ENCODE results near the gene CREG1. TPM values are rescaled to one million over a fixed set of nuclear protein-coding genes. Genes with fewer than 3 reads are reported as not detected.
"Not testable (repeated sequence)": the region's sequence is repeated elsewhere in the genome, so short reads cannot be mapped to it uniquely, and the experiment has no call there.

The CREG1 gene
- total RNA-seq, 3 donors from 2014 or later = 47.8 to 70.6 (median 58.7) TPM

- Histone ChIP-seq H3K4me3 (no peak overlapping the region), H3K4me1 (ENCODE audit: low read depth) (no peaks in the 10 kb centered on the region), H3K9me3 (no peaks in the 10 kb centered on the region), H3K36me3 (ENCODE audit: low read depth) (no peaks in the 10 kb centered on the region)
- TF ChIP-seq, protein P1, sequence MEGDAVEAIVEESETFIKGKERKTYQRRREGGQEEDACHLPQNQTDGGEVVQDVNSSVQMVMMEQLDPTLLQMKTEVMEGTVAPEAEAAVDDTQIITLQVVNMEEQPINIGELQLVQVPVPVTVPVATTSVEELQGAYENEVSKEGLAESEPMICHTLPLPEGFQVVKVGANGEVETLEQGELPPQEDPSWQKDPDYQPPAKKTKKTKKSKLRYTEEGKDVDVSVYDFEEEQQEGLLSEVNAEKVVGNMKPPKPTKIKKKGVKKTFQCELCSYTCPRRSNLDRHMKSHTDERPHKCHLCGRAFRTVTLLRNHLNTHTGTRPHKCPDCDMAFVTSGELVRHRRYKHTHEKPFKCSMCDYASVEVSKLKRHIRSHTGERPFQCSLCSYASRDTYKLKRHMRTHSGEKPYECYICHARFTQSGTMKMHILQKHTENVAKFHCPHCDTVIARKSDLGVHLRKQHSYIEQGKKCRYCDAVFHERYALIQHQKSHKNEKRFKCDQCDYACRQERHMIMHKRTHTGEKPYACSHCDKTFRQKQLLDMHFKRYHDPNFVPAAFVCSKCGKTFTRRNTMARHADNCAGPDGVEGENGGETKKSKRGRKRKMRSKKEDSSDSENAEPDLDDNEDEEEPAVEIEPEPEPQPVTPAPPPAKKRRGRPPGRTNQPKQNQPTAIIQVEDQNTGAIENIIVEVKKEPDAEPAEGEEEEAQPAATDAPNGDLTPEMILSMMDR (IDR thresholded peaks at IDR 0.05) = no peak
- no peak for DNase-seq
- ATAC-seq = no peak
- intact Hi-C loops (cut with DNase I, micrococcal nuclease) = no loop called here
Measured at GRCh38 chr1:167575649-167576048, 22.1 kb upstream of the CREG1 start.

DNA sequence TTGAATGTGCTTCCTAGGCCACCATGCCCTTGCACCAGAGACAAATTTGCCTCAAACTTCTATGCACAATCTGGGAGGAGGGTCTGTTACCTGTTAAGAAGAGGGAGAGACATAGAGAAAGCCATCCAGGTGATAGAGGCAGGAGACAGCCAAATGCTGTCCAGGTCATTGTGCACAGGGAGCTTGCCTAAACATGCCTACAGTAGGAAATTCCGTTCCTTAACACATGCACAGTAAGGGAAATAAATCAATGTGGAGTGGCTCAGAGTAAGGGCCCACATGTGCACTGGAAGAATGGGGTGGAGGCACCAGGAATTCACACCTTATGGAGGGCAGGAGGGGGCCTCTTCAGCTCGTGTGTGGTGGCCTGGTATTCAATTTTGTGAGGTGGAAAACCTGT is 19.5 kb upstream of the CREG1 start:
- no peaks in the 10 kb centered on the region for H3K4me1 ChIP-seq (ENCODE audit: low read depth)
- intact Hi-C loops (cut with DNase I, micrococcal nuclease) = no loop called here
- no peak for ATAC-seq

GRCh38 chr1:167570712-167571111 is 17.1 kb upstream of the CREG1 start:
- H3K4me1 ChIP-seq (ENCODE audit: low read depth); ATAC-seq; DNase-seq; H3K9me3 ChIP-seq; intact Hi-C loops (cut with DNase I, micrococcal nuclease); H3K4me3 ChIP-seq; H3K36me3 ChIP-seq (ENCODE audit: low read depth): not testable (repeated sequence)

More for the DNA sequence above, 19.5 kb upstream of the CREG1 start:
- DNase-seq = no peak
- TF ChIP-seq, protein P1 (IDR thresholded peaks at IDR 0.05) = no peak
- H3K4me3 ChIP-seq = no peak overlapping the region
- H3K9me3 ChIP-seq = no peaks in the 10 kb centered on the region
- no peaks in the 10 kb centered on the region for H3K36me3 ChIP-seq (ENCODE audit: low read depth)

DNA sequence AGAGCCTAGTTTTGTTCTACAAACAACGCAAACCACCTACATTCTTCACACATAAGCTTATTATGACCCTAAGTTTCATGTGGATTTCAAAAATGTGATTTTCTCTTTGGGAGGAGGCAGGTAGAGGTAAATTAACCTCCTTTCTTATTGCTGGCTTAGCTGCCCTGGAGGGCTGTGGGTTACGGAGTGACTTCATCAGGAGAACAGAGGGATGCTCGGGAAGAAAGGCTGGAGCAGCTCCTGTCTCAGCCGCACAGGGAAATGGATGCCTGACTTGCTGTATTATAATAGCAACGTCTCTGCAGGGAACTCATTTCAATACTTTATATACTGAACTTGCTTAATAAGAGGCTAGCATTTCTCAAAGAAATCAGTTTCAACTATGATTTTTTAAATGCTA is 14.1 kb upstream of the CREG1 start:
- no peak for ATAC-seq
- TF ChIP-seq, protein P1 (IDR thresholded peaks at IDR 0.05) = no peak
- DNase-seq = no peak
- H3K4me3 ChIP-seq = no peak overlapping the region
- intact Hi-C loops (cut with DNase I, micrococcal nuclease) = no loop called here
- no peaks in the 10 kb centered on the region for H3K36me3 ChIP-seq (ENCODE audit: low read depth)
- H3K9me3 ChIP-seq = no peaks in the 10 kb centered on the region
- H3K4me1 ChIP-seq (ENCODE audit: low read depth) = no peaks in the 10 kb centered on the region

DNA sequence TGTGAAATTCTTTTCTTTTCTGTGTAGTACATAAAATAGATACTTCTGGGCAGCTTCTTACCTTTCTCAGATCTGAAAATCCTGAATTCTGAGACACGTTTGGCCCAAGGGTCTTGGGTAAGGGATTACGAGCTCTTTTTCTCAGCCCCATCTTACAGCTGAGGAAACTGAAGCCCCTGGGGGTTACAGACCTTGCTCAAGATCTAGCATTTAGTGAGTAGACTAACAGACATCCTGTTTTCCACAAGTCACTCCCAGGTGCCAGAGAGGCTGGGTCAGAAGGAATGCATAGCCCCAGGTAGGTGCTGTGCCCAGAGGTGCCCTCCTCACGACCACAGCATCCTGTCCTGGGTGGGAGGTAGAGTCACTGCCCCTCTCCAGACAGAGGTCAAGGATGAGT is 13.2 kb upstream of the CREG1 start:
- no peak for ATAC-seq
- H3K4me1 ChIP-seq (ENCODE audit: low read depth) = no peaks in the 10 kb centered on the region
- H3K9me3 ChIP-seq = no peaks in the 10 kb centered on the region
- TF ChIP-seq, protein P1 (IDR thresholded peaks at IDR 0.05) = no peak
- intact Hi-C loops (cut with DNase I, micrococcal nuclease) = no loop called here
- no peak overlapping the region for H3K4me3 ChIP-seq
- DNase-seq = no peak
- H3K36me3 ChIP-seq (ENCODE audit: low read depth) = no peaks in the 10 kb centered on the region

GRCh38 chr1:167565922-167566321 is 12.4 kb upstream of the CREG1 start:
- H3K36me3 ChIP-seq (ENCODE audit: low read depth) = no peaks in the 10 kb centered on the region
- no peaks in the 10 kb centered on the region for H3K4me1 ChIP-seq (ENCODE audit: low read depth)
- DNase-seq = no peak
- intact Hi-C loops (cut with DNase I, micrococcal nuclease) = no loop called here
- no peak overlapping the region for H3K4me3 ChIP-seq
- H3K9me3 ChIP-seq = no peaks in the 10 kb centered on the region
- TF ChIP-seq, protein P1 (IDR thresholded peaks at IDR 0.05) = no peak
- no peak for ATAC-seq

Measured in mucosa of descending colon (tissue), 3 donors.